ENCODE measurements around the gene STAT1.

The STAT1 gene

GRCh38 chr2:190948671-190949070 lies 65.3 kb downstream of the STAT1 start:
- TF ChIP-seq CTCF (conservative IDR thresholded peaks at IDR 0.05; ENCODE audit: low read depth, low read length) = no peak
- peak; percentile 83 for DNase-seq (ENCODE audit: low read depth)

GRCh38 chr2:190947711-190948251 lies 66.2 kb downstream of the STAT1 start:
- no peak for TF ChIP-seq CTCF (conservative IDR thresholded peaks at IDR 0.05; ENCODE audit: low read depth, low read length)
- H3K4me3 ChIP-seq (ENCODE audit: low read length) = no peak overlapping the region
- DNase-seq (ENCODE audit: low read depth) = peak; percentile 52

More at GRCh38 chr2:190948671-190949070, 65.3 kb downstream of the STAT1 start:
- H3K4me3 ChIP-seq (ENCODE audit: low read length) = no peak overlapping the region

GRCh38 chr2:190947141-190947540 lies 66.8 kb downstream of the STAT1 start:
- TF ChIP-seq CTCF (conservative IDR thresholded peaks at IDR 0.05; ENCODE audit: low read depth, low read length) = no peak
- DNase-seq (ENCODE audit: low read depth) = peak; percentile 89
- no peak overlapping the region for H3K4me3 ChIP-seq (ENCODE audit: low read length)

- no peak for DNase-seq (ENCODE audit: low read depth)
- no peak for TF ChIP-seq CTCF (conservative IDR thresholded peaks at IDR 0.05; ENCODE audit: low read depth, low read length)
These were observed 70.3 kb downstream of the STAT1 start for GRCh38 chr2:190943706-190944105.

GRCh38 chr2:190942697-190943096 lies 71.3 kb downstream of the STAT1 start:
- no peak for TF ChIP-seq CTCF (conservative IDR thresholded peaks at IDR 0.05; ENCODE audit: low read depth, low read length)
- no peak for DNase-seq (ENCODE audit: low read depth)
- H3K4me3 ChIP-seq (ENCODE audit: low read length) = no peak overlapping the region

More at GRCh38 chr2:190943706-190944105, 70.3 kb downstream of the STAT1 start:
- no peak overlapping the region for H3K4me3 ChIP-seq (ENCODE audit: low read length)

- no peak for DNase-seq (ENCODE audit: low read depth)
- no peak overlapping the region for H3K4me3 ChIP-seq (ENCODE audit: low read length)
- no peak for TF ChIP-seq CTCF (conservative IDR thresholded peaks at IDR 0.05; ENCODE audit: low read depth, low read length)
These were observed 72.4 kb downstream of the STAT1 start for GRCh38 chr2:190941571-190941970.

GRCh38 chr2:190940454-190940853 lies 73.5 kb downstream of the STAT1 start:
- H3K4me3 ChIP-seq (ENCODE audit: low read length) = no peak overlapping the region
- no peak for TF ChIP-seq CTCF (conservative IDR thresholded peaks at IDR 0.05; ENCODE audit: low read depth, low read length)
- no peak for DNase-seq (ENCODE audit: low read depth)
